G401 (cell line): ENCODE data around the gene TSPAN5. TPM values are rescaled to one million over a fixed set of nuclear protein-coding genes. Genes with fewer than 3 reads are reported as not detected.

Experiments used
- DNase-seq: peaks from one replicate; pipeline ENCODE4 v3.0.0-alpha.2; 2015; ENCODE audit warnings: low spot score
- in situ Hi-C: cut with HindIII; loops from 2 replicates; pipeline ENCODE4 v1.10.0; 2016; ENCODE audit warnings: low sequenced_read_pairs, mixed read lengths
- total RNA-seq: library from RNA; depleted of rRNA; stranded (reverse); fragments of >200 nt; shearing (Covaris generic); gene quantifications from 2 replicates; pipeline ENCODE4 v1.2.3, GENCODE V29; 2014

TSPAN5 gene
- total RNA-seq, 1 experiment from 2014 or later, result not detected

GRCh38 chr4:98625920-98626319 lies 32.5 kb downstream of the TSPAN5 start:
- in situ Hi-C loops, result no loop called here
- DNase-seq, result no peak

DNA sequence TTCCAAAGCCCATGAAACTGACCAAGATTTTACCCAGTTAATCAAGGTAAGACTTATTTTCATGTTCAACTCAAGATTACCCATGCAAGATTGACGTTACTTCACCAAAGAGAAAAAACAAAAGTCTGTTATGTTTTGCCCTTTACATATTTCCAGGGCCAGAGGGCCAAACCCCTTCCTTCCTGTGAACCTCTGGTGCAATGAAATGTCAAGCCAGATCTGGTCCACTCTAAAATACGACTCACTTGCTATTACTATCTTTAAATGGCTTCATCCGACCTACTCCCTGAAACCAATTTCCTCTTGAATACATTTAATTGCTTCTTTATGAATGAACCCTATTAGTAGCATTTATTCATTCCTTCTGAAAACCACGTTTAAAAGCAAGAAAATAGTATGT lies 33.0 kb downstream of the TSPAN5 start:
- in situ Hi-C loops, result no loop called here
- no peak for DNase-seq

GRCh38 chr4:98624642-98625041 lies 33.8 kb downstream of the TSPAN5 start:
- in situ Hi-C loops, result no loop called here
- DNase-seq, result no peak

DNA sequence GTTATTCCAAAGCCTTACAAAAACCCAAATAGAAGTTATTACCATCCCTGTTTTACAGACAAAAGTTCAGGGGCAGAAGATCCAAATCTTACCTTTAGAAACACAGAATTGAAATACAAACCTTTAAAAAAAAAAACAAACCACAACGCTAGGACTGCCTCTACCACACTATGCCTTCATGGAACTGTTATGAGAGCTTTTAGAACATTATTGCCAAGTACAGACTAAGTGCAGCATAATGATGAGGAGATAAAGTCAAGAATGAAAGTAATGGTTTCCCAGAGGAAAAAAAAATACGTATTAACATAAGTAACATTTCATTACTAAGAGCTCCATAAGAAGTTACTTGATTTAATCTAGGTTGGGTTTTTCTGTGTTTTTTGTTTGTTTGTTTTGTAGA lies 34.3 kb downstream of the TSPAN5 start:
- in situ Hi-C loops, result no loop called here
- DNase-seq, result no peak

DNA sequence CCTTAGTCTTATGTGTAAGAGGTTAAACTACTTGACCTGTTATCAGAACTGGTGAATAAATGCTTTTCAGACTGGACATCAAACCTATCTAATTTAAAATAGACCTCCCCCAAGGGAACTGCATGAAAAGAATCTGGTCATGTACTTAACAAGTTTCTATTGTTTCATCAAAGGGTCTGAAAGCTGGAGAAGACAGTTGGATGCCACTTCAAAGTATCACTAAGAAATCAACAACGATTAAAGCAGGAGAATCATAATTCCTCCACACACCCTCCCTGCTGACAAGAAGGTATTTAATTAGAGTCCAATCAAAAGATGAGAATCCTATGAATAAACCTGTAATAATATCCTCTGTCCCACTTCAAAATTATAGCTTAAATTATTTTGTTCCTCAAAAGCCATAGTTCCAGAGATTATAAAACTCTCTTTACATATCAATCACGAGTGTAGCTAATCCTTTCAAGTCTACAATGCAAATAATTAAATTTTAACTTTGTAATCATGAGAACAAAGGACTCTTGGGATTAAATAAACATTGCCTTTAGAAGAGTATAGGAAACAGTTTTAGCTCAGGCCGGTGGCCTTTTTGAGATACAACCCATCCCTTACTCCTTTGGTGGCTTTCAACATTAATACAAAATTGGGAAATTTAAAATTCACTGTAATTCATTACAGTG lies 35.1 kb downstream of the TSPAN5 start:
- in situ Hi-C loops, result no loop called here

GRCh38 chr4:98620087-98620784 lies 38.2 kb downstream of the TSPAN5 start:
- DNase-seq, result no peak
- in situ Hi-C loops, result no loop called here

More for the DNA sequence above, 35.1 kb downstream of the TSPAN5 start:
- no peak for DNase-seq

DNA sequence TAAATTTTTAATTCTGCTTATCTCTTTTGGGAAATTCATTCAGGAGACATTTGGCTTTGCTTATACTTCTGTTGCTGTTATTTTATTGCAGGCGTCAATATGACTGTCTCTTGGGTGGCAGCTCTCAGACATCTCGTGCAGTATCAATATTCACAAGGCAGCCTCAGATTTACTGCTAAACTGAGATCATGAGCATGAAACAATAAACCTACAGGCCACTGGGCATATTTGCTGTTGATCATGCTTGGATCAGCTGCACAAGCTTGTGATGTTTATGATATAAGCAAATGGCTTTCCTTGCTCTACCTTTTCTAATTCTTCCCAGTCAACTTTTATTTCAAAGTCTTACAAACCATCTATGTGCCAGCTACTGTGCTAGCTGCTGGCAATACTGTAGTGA lies 39.2 kb downstream of the TSPAN5 start:
- peak; percentile 59 for DNase-seq
- in situ Hi-C loops, result no loop called here

DNA sequence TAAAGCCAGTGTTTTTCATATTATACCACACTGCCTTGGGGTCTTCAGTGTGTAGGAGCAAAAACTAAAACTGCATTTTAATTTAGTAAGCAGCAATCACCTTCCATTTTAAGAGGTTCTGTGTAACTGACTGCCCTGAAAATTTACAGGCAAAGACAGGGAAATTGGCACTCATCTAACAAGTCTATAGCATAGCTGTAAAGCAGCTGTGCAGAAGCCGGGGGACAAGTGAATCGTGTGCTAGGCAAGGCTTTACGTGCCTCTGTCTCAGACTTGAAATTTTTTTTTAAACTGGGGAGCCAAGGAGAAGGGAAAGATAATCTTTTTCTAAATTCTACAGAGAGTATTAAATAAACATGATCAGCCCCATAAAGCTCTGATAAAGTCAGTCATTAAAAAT lies 39.7 kb downstream of the TSPAN5 start:
- no peak for DNase-seq
- in situ Hi-C loops, result no loop called here

- peak; percentile 99 for DNase-seq
- in situ Hi-C loops, result no loop called here
Observed at GRCh38 chr4:98617358-98618047, 40.9 kb downstream of the TSPAN5 start.

- DNase-seq, result no peak
- in situ Hi-C loops, result no loop called here
Observed at GRCh38 chr4:98615991-98616390, 42.4 kb downstream of the TSPAN5 start.

DNA sequence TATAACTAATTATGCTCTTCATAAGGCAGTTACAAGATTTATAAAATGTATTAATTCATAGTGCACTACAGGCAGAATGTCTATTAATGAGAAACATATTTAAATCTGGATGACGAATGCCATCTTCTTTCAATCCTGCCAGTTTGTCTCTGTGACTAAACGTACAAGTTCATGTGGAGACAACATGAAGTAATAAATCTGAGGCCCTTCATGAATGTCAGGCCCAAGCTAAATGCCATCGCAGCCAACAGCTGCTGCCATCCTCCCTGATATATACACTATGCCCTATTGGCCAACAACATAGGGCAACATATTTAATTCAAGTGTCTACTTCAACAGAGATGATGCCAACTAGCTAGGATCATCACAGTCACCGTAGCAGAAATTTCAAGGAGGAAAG lies 43.7 kb downstream of the TSPAN5 start:
- in situ Hi-C loops, result no loop called here

GRCh38 chr4:98614094-98614493 lies 44.3 kb downstream of the TSPAN5 start:
- no peak for DNase-seq
- in situ Hi-C loops, result no loop called here

More for the DNA sequence above, 43.7 kb downstream of the TSPAN5 start:
- no peak for DNase-seq

DNA sequence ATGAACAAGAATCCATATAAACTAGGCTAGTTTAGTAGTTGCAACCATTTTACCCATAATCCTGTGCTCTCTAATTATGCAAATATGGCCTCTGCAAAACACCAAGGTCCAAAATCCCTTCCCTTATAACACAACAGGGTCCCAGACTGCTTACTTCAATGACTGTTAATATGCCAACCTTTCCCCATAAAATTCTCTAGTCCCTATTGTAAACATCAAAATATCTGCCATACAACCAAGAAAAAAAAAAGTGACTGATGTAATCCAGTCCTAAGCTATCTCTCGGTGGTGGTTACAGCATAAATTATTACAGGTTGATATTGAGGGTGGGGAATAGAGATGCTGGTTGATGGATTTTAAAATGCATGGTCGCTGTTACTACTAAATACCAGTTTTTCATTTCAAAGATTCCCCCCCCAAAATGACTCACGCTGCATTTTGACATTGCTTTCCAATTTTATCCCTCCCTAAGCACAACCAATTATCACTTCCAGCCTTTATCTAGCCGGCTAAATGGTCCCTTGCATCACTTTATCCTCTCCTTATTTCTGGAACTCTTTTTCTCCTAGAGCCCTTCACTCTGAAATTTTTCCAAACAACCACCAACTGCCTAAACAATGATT lies 44.8 kb downstream of the TSPAN5 start:
- in situ Hi-C loops, result no loop called here

DNA sequence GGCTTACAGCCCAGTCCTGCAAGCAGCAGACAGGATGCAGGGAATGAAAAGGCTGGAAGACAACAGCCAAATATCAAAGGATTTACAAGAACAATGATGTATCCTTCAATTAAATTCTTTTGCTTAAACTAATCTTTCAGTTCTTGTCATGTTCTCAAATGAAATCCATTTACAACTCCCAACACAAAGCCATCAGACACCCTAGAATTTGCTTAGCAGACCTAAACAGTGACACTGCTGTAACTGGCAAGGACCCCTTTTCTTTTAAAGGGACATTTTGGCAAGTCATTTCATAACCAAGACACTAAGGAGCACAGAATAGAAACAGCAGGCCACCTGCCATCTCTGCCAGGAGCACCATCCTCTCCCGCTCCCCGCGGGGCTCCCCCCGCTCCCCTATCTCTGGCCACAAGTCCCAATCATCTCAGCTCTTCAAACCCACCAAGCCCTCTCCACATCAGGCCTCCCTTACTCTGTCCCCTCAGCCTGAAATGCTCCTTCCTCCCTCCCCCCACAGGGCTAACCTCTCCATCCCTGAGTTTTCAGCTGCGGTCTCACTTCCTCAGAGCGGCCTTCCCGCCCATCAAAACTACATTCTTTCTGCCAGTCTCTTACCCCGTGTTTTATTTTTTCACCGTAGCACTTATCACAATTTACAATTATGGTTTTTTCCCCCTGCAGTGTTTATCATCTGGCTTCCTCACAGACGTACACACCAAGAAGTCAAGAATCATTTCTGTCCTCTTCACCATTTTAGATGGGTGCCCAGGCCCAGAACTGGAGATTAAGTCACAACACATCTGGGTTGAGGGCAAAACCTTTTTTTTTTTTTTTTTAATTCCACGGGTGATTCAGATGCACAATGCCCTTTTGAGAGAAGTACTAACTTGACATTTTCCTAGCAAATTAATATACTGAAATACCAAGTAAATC lies 45.8 kb downstream of the TSPAN5 start:
- DNase-seq, result peak; percentile 77

More for the DNA sequence above, 44.8 kb downstream of the TSPAN5 start:
- no peak for DNase-seq

DNA sequence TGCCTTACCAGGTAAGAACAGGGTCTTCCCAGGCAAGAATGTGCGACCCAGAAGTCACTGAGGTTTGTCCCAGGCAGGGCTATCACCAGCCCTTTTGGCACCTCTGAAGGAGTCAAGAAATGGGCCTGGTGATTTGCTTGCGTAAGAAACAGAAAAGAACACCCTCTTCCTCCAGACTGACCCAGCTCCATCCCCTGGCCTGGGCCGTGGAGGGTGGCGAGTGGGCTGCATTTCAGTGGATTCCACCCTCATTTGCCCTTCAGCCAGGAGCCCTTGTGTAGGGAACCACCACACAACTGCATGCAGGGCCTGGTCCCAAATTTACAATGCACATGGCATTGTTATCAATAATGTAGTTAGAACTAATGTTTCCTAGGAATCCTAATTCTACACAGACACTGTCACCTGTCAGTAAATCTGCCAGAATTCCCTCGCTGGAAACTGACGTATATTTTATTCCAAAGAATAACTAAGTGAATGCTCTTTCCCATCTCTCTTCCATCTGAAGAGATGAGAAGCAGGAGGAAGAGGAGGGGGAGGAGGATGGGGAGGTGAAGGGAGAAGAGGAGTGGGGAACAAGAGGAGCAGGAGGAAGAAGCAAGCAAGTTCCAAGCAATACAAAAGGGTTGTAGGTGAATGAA lies 46.6 kb downstream of the TSPAN5 start:
- DNase-seq, result no peak
- in situ Hi-C loops, result no loop called here

More for the DNA sequence above, 45.8 kb downstream of the TSPAN5 start:
- in situ Hi-C loops, result no loop called here

- in situ Hi-C loops, result no loop called here
Observed at GRCh38 chr4:98610926-98611676, 47.3 kb downstream of the TSPAN5 start.

GRCh38 chr4:98610431-98610830 lies 48.0 kb downstream of the TSPAN5 start:
- DNase-seq, result peak; percentile 64
- in situ Hi-C loops, result no loop called here

More at GRCh38 chr4:98610926-98611676, 47.3 kb downstream of the TSPAN5 start:
- peak; percentile 40 for DNase-seq

- in situ Hi-C loops, result no loop called here
- DNase-seq, result no peak
Observed at GRCh38 chr4:98609934-98610333, 48.5 kb downstream of the TSPAN5 start.
